HEK293 (cell line): ENCODE data around the gene TMEM205.

Experiments
- OSR2 ChIP-seq: fragments of 450-650 bp; formaldehyde crosslinking; IDR thresholded peaks from 2 replicates; pipeline ENCODE4 v1.5.1; 2016; ENCODE audit warnings: missing biosample characterization, missing genetic modification characterization
- ZNF202 ChIP-seq: fragments of 450-650 bp; formaldehyde crosslinking; IDR thresholded peaks from 2 replicates; pipeline ENCODE4 v1.5.1; 2016; ENCODE audit warnings: missing biosample characterization, missing genetic modification characterization, borderline replicate concordance
- ZNF274 ChIP-seq, 2 experiments: fragments of 200-500 bp in 1 of 2; fragments of 450-650 bp in 1 of 2; sonication (Bioruptor generic) in 1 of 2; formaldehyde crosslinking in 1 of 2; IDR thresholded peaks; 2 replicates each; pipeline versions ENCODE4 v1.5.1 to v1.6.1; 2014 to 2016; ENCODE audit warnings: borderline replicate concordance in 1 of 2, inconsistent platforms in 1 of 2, low read length in 1 of 2, missing biosample characterization in 1 of 2, missing genetic modification characterization in 1 of 2
- ZNF404 ChIP-seq: fragments of 450-650 bp; formaldehyde crosslinking; IDR thresholded peaks from 2 replicates; pipeline ENCODE4 v1.5.1; 2017; ENCODE audit warnings: missing biosample characterization, missing genetic modification characterization
- ZNF423 ChIP-seq: fragments of 450-650 bp; formaldehyde crosslinking; IDR thresholded peaks from 2 replicates; pipeline ENCODE4 v1.5.1; 2016; ENCODE audit warnings: missing biosample characterization, missing genetic modification characterization
- ZNF623 ChIP-seq: fragments of 450-650 bp; formaldehyde crosslinking; IDR thresholded peaks from 2 replicates; pipeline ENCODE4 v1.5.1; 2016; ENCODE audit warnings: missing biosample characterization, missing genetic modification characterization
- ZNF76 ChIP-seq: fragments of 450-650 bp; formaldehyde crosslinking; IDR thresholded peaks from 2 replicates; pipeline ENCODE4; 2016; ENCODE audit warnings: low read depth, missing biosample characterization, missing genetic modification characterization, borderline replicate concordance
- ZSCAN23 ChIP-seq: fragments of 450-650 bp; formaldehyde crosslinking; IDR thresholded peaks from 2 replicates; pipeline ENCODE4 v1.5.1; 2016; ENCODE audit warnings: missing biosample characterization, missing genetic modification characterization
- TF ChIP-seq, protein P1 (sequence below): fragments of 450-650 bp; formaldehyde crosslinking; IDR thresholded peaks from 2 replicates; pipeline ENCODE4 v1.5.1; 2016; ENCODE audit warnings: missing biosample characterization, missing genetic modification characterization
- TF ChIP-seq, protein P2 (sequence below): fragments of 450-650 bp; formaldehyde crosslinking; IDR thresholded peaks from 2 replicates; pipeline ENCODE4 v1.5.1; 2017; ENCODE audit warnings: missing biosample characterization, missing genetic modification characterization

GRCh38 chr19:11324079-11324661, 21.9 kb downstream of the TMEM205 start:
- TF ChIP-seq, protein P1, sequence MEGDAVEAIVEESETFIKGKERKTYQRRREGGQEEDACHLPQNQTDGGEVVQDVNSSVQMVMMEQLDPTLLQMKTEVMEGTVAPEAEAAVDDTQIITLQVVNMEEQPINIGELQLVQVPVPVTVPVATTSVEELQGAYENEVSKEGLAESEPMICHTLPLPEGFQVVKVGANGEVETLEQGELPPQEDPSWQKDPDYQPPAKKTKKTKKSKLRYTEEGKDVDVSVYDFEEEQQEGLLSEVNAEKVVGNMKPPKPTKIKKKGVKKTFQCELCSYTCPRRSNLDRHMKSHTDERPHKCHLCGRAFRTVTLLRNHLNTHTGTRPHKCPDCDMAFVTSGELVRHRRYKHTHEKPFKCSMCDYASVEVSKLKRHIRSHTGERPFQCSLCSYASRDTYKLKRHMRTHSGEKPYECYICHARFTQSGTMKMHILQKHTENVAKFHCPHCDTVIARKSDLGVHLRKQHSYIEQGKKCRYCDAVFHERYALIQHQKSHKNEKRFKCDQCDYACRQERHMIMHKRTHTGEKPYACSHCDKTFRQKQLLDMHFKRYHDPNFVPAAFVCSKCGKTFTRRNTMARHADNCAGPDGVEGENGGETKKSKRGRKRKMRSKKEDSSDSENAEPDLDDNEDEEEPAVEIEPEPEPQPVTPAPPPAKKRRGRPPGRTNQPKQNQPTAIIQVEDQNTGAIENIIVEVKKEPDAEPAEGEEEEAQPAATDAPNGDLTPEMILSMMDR (tag by site-specific recombination), result no peak
- TF ChIP-seq, protein P2, sequence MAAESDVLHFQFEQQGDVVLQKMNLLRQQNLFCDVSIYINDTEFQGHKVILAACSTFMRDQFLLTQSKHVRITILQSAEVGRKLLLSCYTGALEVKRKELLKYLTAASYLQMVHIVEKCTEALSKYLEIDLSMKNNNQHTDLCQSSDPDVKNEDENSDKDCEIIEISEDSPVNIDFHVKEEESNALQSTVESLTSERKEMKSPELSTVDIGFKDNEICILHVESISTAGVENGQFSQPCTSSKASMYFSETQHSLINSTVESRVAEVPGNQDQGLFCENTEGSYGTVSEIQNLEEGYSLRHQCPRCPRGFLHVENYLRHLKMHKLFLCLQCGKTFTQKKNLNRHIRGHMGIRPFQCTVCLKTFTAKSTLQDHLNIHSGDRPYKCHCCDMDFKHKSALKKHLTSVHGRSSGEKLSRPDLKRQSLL (tag by site-specific recombination), result no peak
- no peak for TF ChIP-seq ZNF202
- no peak; the same call in 1 of the 2 replicates for TF ChIP-seq ZNF76 (tag by site-specific recombination)
- TF ChIP-seq ZNF274 (IDR thresholded peaks at IDR 0.05; ENCODE audit: low read length), result no peak
- TF ChIP-seq ZNF274 (tag by site-specific recombination; IDR thresholded peaks at IDR 0.05; ENCODE audit: borderline replicate concordance), result no peak
- no peak for TF ChIP-seq ZNF423 (tag by site-specific recombination)
- TF ChIP-seq ZNF623 (tag by site-specific recombination), result no peak
- TF ChIP-seq ZSCAN23 (tag by site-specific recombination), result no peak
- no peak for TF ChIP-seq ZNF404
- TF ChIP-seq OSR2 (tag by site-specific recombination), result peak; percentile 54
